OCI-LY1 (cell line): ENCODE measurements around the gene SLC26A8.

ENCODE experiments used
- EZH2 ChIP-seq: fragments of 200-600 bp; sonication (generic), shearing (Covaris generic); IDR thresholded peaks from 2 replicates; pipeline ENCODE4 v1.8.0; 2017; ENCODE audit warnings: borderline replicate concordance, mixed run types, mild to moderate bottlenecking, antibody characterized with exemption, low read length, moderate library complexity, mixed read lengths
- TF ChIP-seq, protein P1 (sequence below): fragments of 200-600 bp; sonication (generic), shearing (Covaris generic); IDR thresholded peaks from 2 replicates; pipeline ENCODE4 v1.5.1; 2017; ENCODE audit warnings: mild to moderate bottlenecking, antibody characterized with exemption, low read length, moderate library complexity, mixed read lengths

DNA sequence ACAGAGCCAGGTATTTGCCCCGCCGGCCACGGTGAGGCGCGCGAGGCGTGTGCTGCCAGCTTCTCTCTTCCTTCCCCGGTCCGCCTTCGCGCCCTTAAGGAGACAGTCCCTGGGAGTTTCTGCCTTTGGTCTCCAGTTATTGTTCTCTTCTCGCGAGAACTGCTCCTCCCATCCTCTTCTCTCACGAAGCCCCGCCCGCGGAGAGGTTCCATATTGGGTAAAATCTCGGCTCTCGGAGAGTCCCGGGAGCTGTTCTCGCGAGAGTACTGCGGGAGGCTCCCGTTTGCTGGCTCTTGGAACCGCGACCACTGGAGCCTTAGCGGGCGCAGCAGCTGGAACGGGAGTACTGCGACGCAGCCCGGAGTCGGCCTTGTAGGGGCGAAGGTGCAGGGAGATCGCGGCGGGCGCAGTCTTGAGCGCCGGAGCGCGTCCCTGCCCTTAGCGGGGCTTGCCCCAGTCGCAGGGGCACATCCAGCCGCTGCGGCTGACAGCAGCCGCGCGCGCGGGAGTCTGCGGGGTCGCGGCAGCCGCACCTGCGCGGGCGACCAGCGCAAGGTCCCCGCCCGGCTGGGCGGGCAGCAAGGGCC lies 3.2 kb upstream of the SLC26A8 start, which contains the start of gene MAPK14:
- TF ChIP-seq, protein P1, sequence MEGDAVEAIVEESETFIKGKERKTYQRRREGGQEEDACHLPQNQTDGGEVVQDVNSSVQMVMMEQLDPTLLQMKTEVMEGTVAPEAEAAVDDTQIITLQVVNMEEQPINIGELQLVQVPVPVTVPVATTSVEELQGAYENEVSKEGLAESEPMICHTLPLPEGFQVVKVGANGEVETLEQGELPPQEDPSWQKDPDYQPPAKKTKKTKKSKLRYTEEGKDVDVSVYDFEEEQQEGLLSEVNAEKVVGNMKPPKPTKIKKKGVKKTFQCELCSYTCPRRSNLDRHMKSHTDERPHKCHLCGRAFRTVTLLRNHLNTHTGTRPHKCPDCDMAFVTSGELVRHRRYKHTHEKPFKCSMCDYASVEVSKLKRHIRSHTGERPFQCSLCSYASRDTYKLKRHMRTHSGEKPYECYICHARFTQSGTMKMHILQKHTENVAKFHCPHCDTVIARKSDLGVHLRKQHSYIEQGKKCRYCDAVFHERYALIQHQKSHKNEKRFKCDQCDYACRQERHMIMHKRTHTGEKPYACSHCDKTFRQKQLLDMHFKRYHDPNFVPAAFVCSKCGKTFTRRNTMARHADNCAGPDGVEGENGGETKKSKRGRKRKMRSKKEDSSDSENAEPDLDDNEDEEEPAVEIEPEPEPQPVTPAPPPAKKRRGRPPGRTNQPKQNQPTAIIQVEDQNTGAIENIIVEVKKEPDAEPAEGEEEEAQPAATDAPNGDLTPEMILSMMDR, result peak; percentile 86
- TF ChIP-seq EZH2, result no peak
